Caco-2 (cell line): ENCODE data around the gene PHF1. TPM values are rescaled to one million over a fixed set of nuclear protein-coding genes. Genes with fewer than 3 reads are reported as not detected.
"Not testable (repeated sequence)": the region's sequence is repeated elsewhere in the genome, so short reads cannot be mapped to it uniquely, and the experiment has no call there.

Experiments
- BruUV-seq: library from RNA; stranded (reverse); fragments of 400-500 nt; replicated peaks from 2 replicates; lab custom pipeline; 2021; lab: Mats Ljungman, UMichigan
- CTCF ChIA-PET: fragments of 300-600 bp; sonication (Branson Sonifier 250); formaldehyde crosslinking; loops from one replicate; lab custom pipeline; 2022; ENCODE audit warnings: antibody characterized with exemption; lab: Charles Lee
- POLR2A ChIA-PET: fragments of 300-600 bp; sonication (Branson Sonifier 250); formaldehyde crosslinking; loops from one replicate; lab custom pipeline; 2022; ENCODE audit warnings: antibody characterized with exemption; lab: Charles Lee
- DNase-seq, 2 experiments: peaks; one replicate each; pipeline versions ENCODE4 v3.0.0 to v3.0.0-alpha.2; 2020 to 2022
- H3K27me3 ChIP-seq: replicated peaks from 2 replicates; pipeline ENCODE4 v1.6.0; 2011; ENCODE audit warnings: low read length; ENCODE audit not compliant: control insufficient read depth, insufficient read depth
- H3K36me3 ChIP-seq: 2 replicates; pipeline ENCODE4 v1.5.1; 2011; ENCODE audit warnings: low read length; ENCODE audit not compliant: control insufficient read depth, insufficient read depth
- H3K4me1 ChIP-seq: fragments of 250-450 bp; sonication (Bioruptor Pico); 2 replicates; pipeline ENCODE4 v1.5.1; 2020; ENCODE audit warnings: mild to moderate bottlenecking
- H3K4me3 ChIP-seq: 2 replicates; pipeline ENCODE4 v1.5.1; 2011; ENCODE audit warnings: low read depth, mild to moderate bottlenecking, control low read depth, low read length
- H3K9me3 ChIP-seq: fragments of 250-450 bp; sonication (Bioruptor Pico); 2 replicates; pipeline ENCODE4 v1.5.1; 2020; ENCODE audit warnings: mild to moderate bottlenecking, moderate library complexity
- H3K27ac Mint-ChIP-seq: one replicate; pipeline ENCODE4 v1.8.0; 2022; ENCODE audit warnings: mixed read lengths; ENCODE audit not compliant: unreplicated experiment
- H3K27me3 Mint-ChIP-seq: one replicate; pipeline ENCODE4 v1.8.0; 2022; ENCODE audit warnings: mixed read lengths; ENCODE audit not compliant: insufficient read depth, unreplicated experiment
- H3K36me3 Mint-ChIP-seq: one replicate; pipeline ENCODE4 v1.8.0; 2022; ENCODE audit warnings: mild to moderate bottlenecking, mixed read lengths; ENCODE audit not compliant: insufficient read depth, unreplicated experiment
- H3K4me1 Mint-ChIP-seq: one replicate; pipeline ENCODE4 v1.8.0; 2022; ENCODE audit warnings: low read depth, mixed read lengths; ENCODE audit not compliant: unreplicated experiment
- H3K4me3 Mint-ChIP-seq: one replicate; pipeline ENCODE4 v1.8.0; 2022; ENCODE audit warnings: mild to moderate bottlenecking, moderate library complexity, mixed read lengths; ENCODE audit not compliant: unreplicated experiment
- H3K9me3 Mint-ChIP-seq: one replicate; pipeline ENCODE4 v1.8.0; 2022; ENCODE audit warnings: mixed read lengths; ENCODE audit not compliant: unreplicated experiment
- intact Hi-C: fragments of 100-400 bp; cut with micrococcal nuclease; formaldehyde crosslinking; loops from one replicate; pipeline ENCODE4 v1.10.0; 2022; ENCODE audit not compliant: unreplicated experiment
- total RNA-seq: library from RNA; stranded (reverse); gene quantifications from 2 replicates; pipeline ENCODE4 v1.2.3, GENCODE V29; 2022
- TF ChIP-seq, protein P1 (sequence below), 2 experiments: fragments of 200-600 bp in 1 of 2; IDR thresholded peaks; 1 replicate in 1 of 2; 2 replicates in 1 of 2; pipeline versions ENCODE4 v1.5.1 to v1.8.0; 2011 to 2022; ENCODE audit warnings: antibody characterized with exemption in 1 of 2, control low read depth in 1 of 2, inconsistent platforms in 1 of 2, low read depth in 1 of 2, low read length in 1 of 2, mild to moderate bottlenecking in 1 of 2, moderate library complexity in 1 of 2; ENCODE audit not compliant: insufficient read depth in 1 of 2, severe bottlenecking in 1 of 2, unreplicated experiment in 1 of 2

PHF1 gene
- total RNA-seq, 1 experiment from 2014 or later, result 26.4 TPM

GRCh38 chr6:33397541-33397940 lies 13.3 kb upstream of the PHF1 start:
- no peaks in the 10 kb centered on the region for H3K27me3 ChIP-seq
- ChIA-PET POLR2A (interaction anchor here (1.5 kb wide), 1 partner anchor 79 kb away, joined by 11 read pairs; the partner anchor contains the start of gene ZBTB22), CTCF (no interaction called here)
- no TSS peak for BruUV-seq
- Mint-ChIP-seq H3K36me3 (peaks cover 86% of the 10 kb centered on the region), H3K4me1 (peaks cover 27% of the 10 kb centered on the region), H3K9me3 (no peaks in the 10 kb centered on the region), H3K27ac (no peak overlapping the region), H3K4me3 (no peak overlapping the region), H3K27me3 (no peaks in the 10 kb centered on the region)
- DNase-seq, result no peak
- no peaks in the 10 kb centered on the region for H3K9me3 ChIP-seq
- TF ChIP-seq, protein P1, sequence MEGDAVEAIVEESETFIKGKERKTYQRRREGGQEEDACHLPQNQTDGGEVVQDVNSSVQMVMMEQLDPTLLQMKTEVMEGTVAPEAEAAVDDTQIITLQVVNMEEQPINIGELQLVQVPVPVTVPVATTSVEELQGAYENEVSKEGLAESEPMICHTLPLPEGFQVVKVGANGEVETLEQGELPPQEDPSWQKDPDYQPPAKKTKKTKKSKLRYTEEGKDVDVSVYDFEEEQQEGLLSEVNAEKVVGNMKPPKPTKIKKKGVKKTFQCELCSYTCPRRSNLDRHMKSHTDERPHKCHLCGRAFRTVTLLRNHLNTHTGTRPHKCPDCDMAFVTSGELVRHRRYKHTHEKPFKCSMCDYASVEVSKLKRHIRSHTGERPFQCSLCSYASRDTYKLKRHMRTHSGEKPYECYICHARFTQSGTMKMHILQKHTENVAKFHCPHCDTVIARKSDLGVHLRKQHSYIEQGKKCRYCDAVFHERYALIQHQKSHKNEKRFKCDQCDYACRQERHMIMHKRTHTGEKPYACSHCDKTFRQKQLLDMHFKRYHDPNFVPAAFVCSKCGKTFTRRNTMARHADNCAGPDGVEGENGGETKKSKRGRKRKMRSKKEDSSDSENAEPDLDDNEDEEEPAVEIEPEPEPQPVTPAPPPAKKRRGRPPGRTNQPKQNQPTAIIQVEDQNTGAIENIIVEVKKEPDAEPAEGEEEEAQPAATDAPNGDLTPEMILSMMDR (IDR thresholded peaks at IDR 0.05; ENCODE audit: insufficient read depth in 1 of 2, low read depth in 1 of 2, low read length in 1 of 2, severe bottlenecking in 1 of 2, unreplicated experiment in 1 of 2), result no peak
- no peaks in the 10 kb centered on the region; the same call in 1 of the 2 replicates for H3K36me3 ChIP-seq
- intact Hi-C loops, result no loop called here
- H3K4me3 ChIP-seq, result no peak overlapping the region
- 0 out of 2 replicates have a peak, but pooled peaks cover 5% of the 10 kb centered on the region for H3K4me1 ChIP-seq

DNA sequence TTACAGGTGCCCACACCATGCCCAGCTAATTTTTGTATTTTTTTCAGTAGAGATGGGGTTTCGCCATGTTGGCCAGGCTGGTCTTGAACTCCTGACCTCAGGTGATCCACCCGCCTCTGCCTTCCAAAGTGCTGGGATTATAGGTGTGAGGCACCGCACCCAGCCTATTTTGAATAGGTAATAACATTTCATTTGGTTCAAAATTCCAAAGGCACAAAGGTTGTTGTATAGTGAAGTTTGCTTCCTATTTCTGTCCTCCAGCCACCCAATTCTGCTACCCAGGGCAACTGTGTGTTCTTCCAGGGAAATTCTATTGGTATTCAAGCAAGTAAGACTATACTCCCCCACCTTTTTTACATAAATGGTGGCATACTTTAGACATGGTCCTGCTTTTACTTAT lies 12.2 kb upstream of the PHF1 start:
- H3K36me3 ChIP-seq, H3K4me3 Mint-ChIP-seq, BruUV-seq, H3K4me1 ChIP-seq, H3K9me3 Mint-ChIP-seq, intact Hi-C loops, H3K4me3 ChIP-seq, POLR2A ChIA-PET, DNase-seq, H3K27ac Mint-ChIP-seq, H3K9me3 ChIP-seq, CTCF ChIA-PET, H3K27me3 Mint-ChIP-seq, H3K27me3 ChIP-seq: not testable (repeated sequence)
- peaks cover 89% of the 10 kb centered on the region for H3K36me3 Mint-ChIP-seq
- peaks cover 19% of the 10 kb centered on the region for H3K4me1 Mint-ChIP-seq

- H3K36me3 ChIP-seq, H3K4me3 Mint-ChIP-seq, intact Hi-C loops, H3K27ac Mint-ChIP-seq, H3K27me3 Mint-ChIP-seq, DNase-seq, H3K9me3 Mint-ChIP-seq, BruUV-seq, H3K4me1 Mint-ChIP-seq, H3K4me1 ChIP-seq, POLR2A ChIA-PET, H3K27me3 ChIP-seq, H3K9me3 ChIP-seq, H3K4me3 ChIP-seq, CTCF ChIA-PET: not testable (repeated sequence)
- H3K36me3 Mint-ChIP-seq, result peaks cover 90% of the 10 kb centered on the region
Observed at GRCh38 chr6:33399881-33400280, 10.9 kb upstream of the PHF1 start.

DNA sequence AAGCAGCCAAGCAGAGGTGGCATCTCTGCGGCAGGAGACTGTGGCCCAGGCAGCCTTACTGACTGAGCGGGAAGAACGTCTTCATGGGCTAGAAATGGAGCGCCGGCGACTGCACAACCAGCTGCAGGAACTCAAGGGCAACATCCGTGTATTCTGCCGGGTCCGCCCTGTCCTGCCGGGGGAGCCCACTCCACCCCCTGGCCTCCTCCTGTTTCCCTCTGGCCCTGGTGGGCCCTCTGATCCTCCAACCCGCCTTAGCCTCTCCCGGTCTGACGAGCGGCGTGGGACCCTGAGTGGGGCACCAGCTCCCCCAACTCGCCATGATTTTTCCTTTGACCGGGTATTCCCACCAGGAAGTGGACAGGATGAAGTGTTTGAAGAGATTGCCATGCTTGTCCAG lies 5.9 kb upstream of the PHF1 start:
- POLR2A ChIA-PET, result no interaction called here
- Mint-ChIP-seq H3K4me3 (no peak overlapping the region), H3K36me3 (peaks cover 97% of the 10 kb centered on the region), H3K9me3 (no peaks in the 10 kb centered on the region), H3K27ac (no peak overlapping the region), H3K27me3 (no peaks in the 10 kb centered on the region), H3K4me1 (peaks cover 10% of the 10 kb centered on the region)
- no peak for DNase-seq
- intact Hi-C loops, result no loop called here
- TF ChIP-seq, protein P1 (IDR thresholded peaks at IDR 0.05; ENCODE audit: insufficient read depth in 1 of 2, low read depth in 1 of 2, low read length in 1 of 2, severe bottlenecking in 1 of 2, unreplicated experiment in 1 of 2), result no peak
- peaks cover 12% of the 10 kb centered on the region for H3K36me3 ChIP-seq
- no peaks in the 10 kb centered on the region for H3K27me3 ChIP-seq
- no peaks in the 10 kb centered on the region for H3K9me3 ChIP-seq
- H3K4me3 ChIP-seq, result no peak overlapping the region
- BruUV-seq, result no TSS peak
- CTCF ChIA-PET, result no interaction called here
- H3K4me1 ChIP-seq, result peaks cover 15% of the 10 kb centered on the region
